ENCODE measurements around the gene KLHL11.
A peak's percentile ranks its signal among the peaks of the same experiment; 100 is the strongest.

The KLHL11 gene

DNA sequence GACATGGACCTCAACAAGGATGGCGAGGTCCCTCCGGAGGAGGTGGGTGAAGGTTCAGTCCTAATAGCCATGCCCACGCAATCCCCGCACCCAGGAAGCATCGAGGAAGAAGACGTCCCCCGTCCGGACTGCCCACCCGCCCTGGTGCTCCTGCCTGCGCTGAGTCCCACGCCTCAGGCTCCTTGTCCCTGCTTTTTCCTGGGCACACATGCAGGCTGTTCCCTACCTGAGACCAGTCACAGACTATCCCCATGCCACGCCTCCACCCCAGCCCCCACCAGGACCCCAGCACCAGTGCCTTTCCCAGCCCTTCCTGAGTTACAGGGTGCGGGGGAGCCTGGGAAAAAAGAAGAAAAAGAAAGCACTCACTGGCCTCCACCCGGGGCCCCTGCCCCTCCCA is 43.4 kb downstream of the KLHL11 start:
- DNase-seq (ENCODE audit: low spot score) = no peak
- TF ChIP-seq, protein P1, sequence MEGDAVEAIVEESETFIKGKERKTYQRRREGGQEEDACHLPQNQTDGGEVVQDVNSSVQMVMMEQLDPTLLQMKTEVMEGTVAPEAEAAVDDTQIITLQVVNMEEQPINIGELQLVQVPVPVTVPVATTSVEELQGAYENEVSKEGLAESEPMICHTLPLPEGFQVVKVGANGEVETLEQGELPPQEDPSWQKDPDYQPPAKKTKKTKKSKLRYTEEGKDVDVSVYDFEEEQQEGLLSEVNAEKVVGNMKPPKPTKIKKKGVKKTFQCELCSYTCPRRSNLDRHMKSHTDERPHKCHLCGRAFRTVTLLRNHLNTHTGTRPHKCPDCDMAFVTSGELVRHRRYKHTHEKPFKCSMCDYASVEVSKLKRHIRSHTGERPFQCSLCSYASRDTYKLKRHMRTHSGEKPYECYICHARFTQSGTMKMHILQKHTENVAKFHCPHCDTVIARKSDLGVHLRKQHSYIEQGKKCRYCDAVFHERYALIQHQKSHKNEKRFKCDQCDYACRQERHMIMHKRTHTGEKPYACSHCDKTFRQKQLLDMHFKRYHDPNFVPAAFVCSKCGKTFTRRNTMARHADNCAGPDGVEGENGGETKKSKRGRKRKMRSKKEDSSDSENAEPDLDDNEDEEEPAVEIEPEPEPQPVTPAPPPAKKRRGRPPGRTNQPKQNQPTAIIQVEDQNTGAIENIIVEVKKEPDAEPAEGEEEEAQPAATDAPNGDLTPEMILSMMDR (IDR thresholded peaks at IDR 0.05; ENCODE audit: extremely low read depth, missing control alignments) = no peak

DNA sequence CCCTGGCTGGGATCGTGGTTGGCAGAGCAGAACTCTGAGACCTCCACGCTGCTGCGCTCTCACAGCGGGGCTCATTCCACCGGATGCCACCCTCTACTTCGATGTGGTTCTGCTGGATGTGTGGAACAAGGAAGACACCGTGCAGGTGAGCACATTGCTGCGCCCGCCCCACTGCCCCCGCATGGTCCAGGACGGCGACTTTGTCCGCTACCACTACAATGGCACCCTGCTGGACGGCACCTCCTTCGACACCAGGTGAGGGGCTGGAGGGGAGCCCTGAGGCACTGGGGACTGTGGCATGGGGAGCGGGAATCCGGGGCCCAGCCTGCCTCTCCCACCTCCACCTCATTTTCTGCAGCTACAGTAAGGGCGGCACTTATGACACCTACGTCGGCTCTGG is 47.2 kb downstream of the KLHL11 start:
- no peak for DNase-seq (ENCODE audit: low spot score)
- TF ChIP-seq, protein P1 (IDR thresholded peaks at IDR 0.05; ENCODE audit: extremely low read depth, missing control alignments) = no peak

DNA sequence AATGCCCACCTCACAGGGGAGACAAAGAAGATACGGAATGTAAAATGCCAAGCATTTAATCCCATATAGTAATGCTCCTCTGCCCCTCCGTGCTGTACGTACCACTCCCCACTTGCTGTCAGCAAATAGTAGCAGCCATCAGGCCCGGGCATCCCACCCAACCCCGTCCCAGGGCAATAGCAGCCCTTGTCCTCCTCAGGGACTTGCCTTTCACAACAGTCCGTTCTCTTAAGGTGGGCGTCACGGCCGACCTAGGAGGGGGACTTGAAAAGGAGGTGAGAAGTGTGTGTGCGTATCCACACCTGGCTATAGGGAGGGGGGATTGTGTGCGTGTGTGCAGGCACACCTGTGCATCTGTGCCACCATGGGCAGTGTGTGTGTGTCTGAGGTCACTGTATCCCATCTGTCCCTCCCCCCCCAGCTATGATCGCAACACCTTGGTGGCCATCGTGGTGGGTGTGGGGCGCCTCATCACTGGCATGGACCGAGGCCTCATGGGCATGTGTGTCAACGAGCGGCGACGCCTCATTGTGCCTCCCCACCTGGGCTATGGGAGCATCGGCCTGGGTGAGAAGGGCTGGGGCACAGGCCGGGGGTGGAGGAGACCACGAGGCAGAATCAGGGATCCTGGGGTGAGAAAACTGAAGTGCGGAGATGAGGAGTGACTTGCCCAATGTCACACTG is 48.4 kb downstream of the KLHL11 start:
- TF ChIP-seq, protein P1 (IDR thresholded peaks at IDR 0.05; ENCODE audit: extremely low read depth, missing control alignments) = no peak
- DNase-seq (ENCODE audit: low spot score) = no peak

DNA sequence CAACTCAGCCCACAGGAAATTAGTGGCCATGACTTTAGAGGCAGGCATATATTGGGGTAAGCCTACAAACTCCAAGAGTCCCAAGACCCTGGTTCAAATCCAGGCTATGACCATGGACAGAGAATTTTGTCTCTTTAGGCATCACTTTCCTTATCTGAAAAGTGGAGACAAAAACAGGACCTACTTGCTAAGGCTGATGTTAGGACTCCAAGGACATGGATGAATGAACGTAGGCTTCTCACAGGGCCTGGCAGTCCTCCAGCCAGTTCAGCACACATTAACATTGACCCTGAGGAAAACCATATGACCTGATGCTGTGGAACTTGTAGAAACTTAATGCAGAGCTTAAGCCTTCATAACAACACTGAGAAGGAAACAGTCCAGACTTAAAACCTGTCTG is 51.0 kb downstream of the KLHL11 start:
- DNase-seq (ENCODE audit: low spot score) = no peak

DNA sequence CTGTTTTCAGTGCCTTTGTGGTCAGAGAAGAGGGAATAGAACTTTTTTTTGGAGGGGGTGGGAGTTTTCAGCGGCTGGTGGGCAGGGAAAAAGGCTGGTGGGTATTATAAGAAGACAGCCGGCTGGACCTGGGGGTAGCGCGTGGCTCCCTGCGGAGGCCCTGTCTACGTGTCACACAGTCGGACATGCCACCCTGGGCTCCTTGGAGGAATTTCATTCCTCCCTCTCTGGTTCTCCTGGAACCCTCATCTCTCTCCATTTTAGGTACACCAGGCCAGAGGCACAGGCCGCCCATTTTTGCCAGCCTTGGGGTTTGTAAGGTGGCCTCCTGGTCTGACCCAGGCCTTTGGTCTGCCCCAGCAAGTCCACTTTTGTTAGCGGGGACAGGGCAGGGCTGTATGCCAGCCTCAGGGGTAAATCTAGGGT is 51.5 kb downstream of the KLHL11 start:
- TF ChIP-seq, protein P1 (IDR thresholded peaks at IDR 0.05; ENCODE audit: extremely low read depth, missing control alignments) = no peak
- DNase-seq (ENCODE audit: low spot score) = no peak

More for the DNA sequence above, 51.0 kb downstream of the KLHL11 start:
- TF ChIP-seq, protein P1 (IDR thresholded peaks at IDR 0.05; ENCODE audit: extremely low read depth, missing control alignments) = no peak

DNA sequence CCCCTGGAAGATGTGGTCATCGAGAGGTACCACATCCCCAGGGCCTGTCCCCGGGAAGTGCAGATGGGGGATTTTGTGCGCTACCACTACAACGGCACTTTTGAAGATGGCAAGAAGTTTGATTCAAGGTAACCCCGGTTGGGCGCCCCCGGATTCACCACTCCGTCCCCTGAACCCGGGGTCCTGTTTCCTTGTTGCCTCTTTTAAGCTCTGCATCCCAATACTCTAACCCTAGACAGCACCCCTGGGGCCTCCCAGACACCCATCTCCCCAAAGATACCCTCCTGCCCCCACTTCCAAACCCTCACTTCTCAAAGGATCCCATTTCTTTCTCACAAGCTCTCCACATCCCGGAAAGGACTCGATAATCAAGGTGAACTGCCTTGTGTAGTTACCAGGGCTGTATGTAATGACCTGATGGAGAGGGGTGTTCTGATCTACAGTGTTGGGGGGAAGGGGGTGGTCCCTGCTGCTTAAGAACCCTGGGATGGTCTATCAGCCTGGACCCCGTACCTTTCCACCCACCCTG is 52.0 kb downstream of the KLHL11 start:
- DNase-seq (ENCODE audit: low spot score) = no peak
- TF ChIP-seq, protein P1 (IDR thresholded peaks at IDR 0.05; ENCODE audit: extremely low read depth, missing control alignments) = no peak

DNA sequence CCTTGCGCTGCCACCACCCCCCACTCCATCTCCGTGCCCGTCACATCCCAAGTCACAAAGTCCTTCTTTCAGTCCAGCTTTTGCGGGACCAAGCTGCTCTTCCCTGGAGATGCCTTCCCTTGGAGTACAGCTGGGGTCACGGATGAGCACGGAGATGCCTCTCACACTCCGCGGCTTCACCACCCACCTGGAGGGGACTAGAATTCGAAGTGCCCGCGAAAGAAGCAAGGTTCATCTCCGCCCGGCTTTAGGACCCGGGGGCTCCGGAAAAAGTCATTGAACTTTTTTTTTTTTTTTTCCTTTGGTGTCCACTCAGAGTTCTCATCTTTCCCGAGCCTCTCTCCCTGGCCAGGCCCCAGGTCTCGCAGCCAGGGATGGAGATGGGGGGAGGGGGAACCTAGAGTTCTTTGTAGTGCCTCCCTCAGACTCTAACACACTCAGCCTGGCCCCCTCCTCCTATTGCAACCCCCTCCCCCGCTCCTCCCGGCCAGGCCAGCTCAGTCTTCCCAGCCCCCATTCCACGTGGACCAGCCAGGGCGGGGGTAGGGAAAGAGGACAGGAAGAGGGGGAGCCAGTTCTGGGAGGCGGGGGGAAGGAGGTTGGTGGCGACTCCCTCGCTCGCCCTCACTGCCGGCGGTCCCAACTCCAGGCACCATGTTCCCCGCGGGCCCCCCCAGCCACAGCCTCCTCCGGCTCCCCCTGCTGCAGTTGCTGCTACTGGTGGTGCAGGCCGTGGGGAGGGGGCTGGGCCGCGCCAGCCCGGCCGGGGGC is 52.7 kb downstream of the KLHL11 start, which contains the start of gene FKBP10:
FKBP10 (plus strand) TSS at position 624 of the 771 bp plus-strand sequence; CDS start at position 655, 31 bp downstream.
- peak; percentile 75 for DNase-seq (ENCODE audit: low spot score)
- TF ChIP-seq, protein P1 (IDR thresholded peaks at IDR 0.05; ENCODE audit: extremely low read depth, missing control alignments) = no peak
